Rectal smooth muscle tissue (tissue), 1 donor: ENCODE measurements around the gene TOMM20.
"Not testable (repeated sequence)": the region's sequence is repeated elsewhere in the genome, so short reads cannot be mapped to it uniquely, and the experiment has no call there.

Source experiments
- H3K27ac ChIP-seq: one replicate; pipeline ENCODE4 v1.7.0; 2013; ENCODE audit warnings: low read depth, low read length, inconsistent platforms
- H3K27me3 ChIP-seq: one replicate; pipeline ENCODE4 v1.7.0; 2013; ENCODE audit warnings: low read length; ENCODE audit not compliant: control insufficient read depth, insufficient read depth
- H3K36me3 ChIP-seq: one replicate; pipeline ENCODE4 v1.7.0; 2013; ENCODE audit warnings: low read length; ENCODE audit not compliant: control insufficient read depth, insufficient read depth
- H3K4me1 ChIP-seq: one replicate; pipeline ENCODE4 v1.7.0; 2013; ENCODE audit warnings: low read length; ENCODE audit not compliant: control insufficient read depth, insufficient read depth
- H3K4me3 ChIP-seq: one replicate; pipeline ENCODE4 v1.7.0; 2013; ENCODE audit warnings: low read length
- H3K9ac ChIP-seq: one replicate; pipeline ENCODE4 v1.7.0; 2013; ENCODE audit warnings: low read length

Gene TOMM20

GRCh38 chr1:235073968-235074522 is 54.6 kb downstream of the TOMM20 start:
- H3K27ac ChIP-seq: peak overlapping the region; percentile 80
- no peaks in the 10 kb centered on the region for H3K36me3 ChIP-seq
- H3K27me3 ChIP-seq: no peaks in the 10 kb centered on the region
- no peak overlapping the region for H3K4me3 ChIP-seq
- H3K9ac ChIP-seq: no peak overlapping the region
- H3K4me1 ChIP-seq: peaks cover 30% of the 10 kb centered on the region

GRCh38 chr1:235073331-235073967 is 55.2 kb downstream of the TOMM20 start:
- H3K9ac ChIP-seq: no peak overlapping the region
- no peaks in the 10 kb centered on the region for H3K27me3 ChIP-seq
- H3K27ac ChIP-seq: peak overlapping the region; percentile 80
- H3K36me3 ChIP-seq: no peaks in the 10 kb centered on the region
- H3K4me3 ChIP-seq: no peak overlapping the region
- peaks cover 25% of the 10 kb centered on the region for H3K4me1 ChIP-seq

- H3K4me3 ChIP-seq, H3K27me3 ChIP-seq, H3K36me3 ChIP-seq, H3K27ac ChIP-seq, H3K9ac ChIP-seq: not testable (repeated sequence)
- peaks cover 28% of the 10 kb centered on the region for H3K4me1 ChIP-seq
Observed at GRCh38 chr1:235072577-235072976, 56.1 kb downstream of the TOMM20 start.

GRCh38 chr1:235072096-235072495 is 56.5 kb downstream of the TOMM20 start:
- Histone ChIP-seq H3K36me3 (no peaks in the 10 kb centered on the region), H3K9ac (no peak overlapping the region), H3K4me1 (peaks cover 31% of the 10 kb centered on the region), H3K27ac (no peak overlapping the region), H3K4me3 (no peak overlapping the region), H3K27me3 (no peaks in the 10 kb centered on the region)

GRCh38 chr1:235070819-235071218 is 57.8 kb downstream of the TOMM20 start:
- no peak overlapping the region for H3K4me3 ChIP-seq
- H3K27me3 ChIP-seq: no peaks in the 10 kb centered on the region
- no peak overlapping the region for H3K9ac ChIP-seq
- peaks cover 32% of the 10 kb centered on the region for H3K4me1 ChIP-seq
- no peak overlapping the region for H3K27ac ChIP-seq
- H3K36me3 ChIP-seq: no peaks in the 10 kb centered on the region

- H3K36me3 ChIP-seq: no peaks in the 10 kb centered on the region
- no peak overlapping the region for H3K9ac ChIP-seq
- H3K27ac ChIP-seq: no peak overlapping the region
- no peaks in the 10 kb centered on the region for H3K27me3 ChIP-seq
- H3K4me3 ChIP-seq: no peak overlapping the region
- peaks cover 26% of the 10 kb centered on the region for H3K4me1 ChIP-seq
Observed at GRCh38 chr1:235069577-235070563, 58.8 kb downstream of the TOMM20 start.

- H3K4me1 ChIP-seq: peaks cover 19% of the 10 kb centered on the region
- no peaks in the 10 kb centered on the region for H3K36me3 ChIP-seq
- H3K27me3 ChIP-seq: no peaks in the 10 kb centered on the region
- H3K9ac ChIP-seq: no peak overlapping the region
- H3K4me3 ChIP-seq: no peak overlapping the region
- H3K27ac ChIP-seq: no peak overlapping the region
Observed at GRCh38 chr1:235069176-235069575, 59.5 kb downstream of the TOMM20 start.

- Histone ChIP-seq H3K27me3 (no peaks in the 10 kb centered on the region), H3K27ac (peak overlapping the region; percentile 47), H3K4me3 (peak overlapping the region; percentile 11), H3K9ac (no peak overlapping the region), H3K4me1 (peaks cover 12% of the 10 kb centered on the region), H3K36me3 (no peaks in the 10 kb centered on the region)
Observed at GRCh38 chr1:235068158-235069121, 60.2 kb downstream of the TOMM20 start.

GRCh38 chr1:235067396-235068157 is 61.1 kb downstream of the TOMM20 start:
- Histone ChIP-seq H3K4me1 (peaks cover 12% of the 10 kb centered on the region), H3K27me3 (no peaks in the 10 kb centered on the region), H3K4me3 (no peak overlapping the region), H3K27ac (peak overlapping the region; percentile 47), H3K36me3 (no peaks in the 10 kb centered on the region), H3K9ac (no peak overlapping the region)

GRCh38 chr1:235063068-235063765 is 65.4 kb downstream of the TOMM20 start:
- Histone ChIP-seq H3K36me3 (no peaks in the 10 kb centered on the region), H3K4me1 (peaks cover 10% of the 10 kb centered on the region), H3K9ac (no peak overlapping the region), H3K4me3 (no peak overlapping the region), H3K27ac (no peak overlapping the region), H3K27me3 (no peaks in the 10 kb centered on the region)
